Measurements from ENCODE around the gene SLC44A3.

DNA sequence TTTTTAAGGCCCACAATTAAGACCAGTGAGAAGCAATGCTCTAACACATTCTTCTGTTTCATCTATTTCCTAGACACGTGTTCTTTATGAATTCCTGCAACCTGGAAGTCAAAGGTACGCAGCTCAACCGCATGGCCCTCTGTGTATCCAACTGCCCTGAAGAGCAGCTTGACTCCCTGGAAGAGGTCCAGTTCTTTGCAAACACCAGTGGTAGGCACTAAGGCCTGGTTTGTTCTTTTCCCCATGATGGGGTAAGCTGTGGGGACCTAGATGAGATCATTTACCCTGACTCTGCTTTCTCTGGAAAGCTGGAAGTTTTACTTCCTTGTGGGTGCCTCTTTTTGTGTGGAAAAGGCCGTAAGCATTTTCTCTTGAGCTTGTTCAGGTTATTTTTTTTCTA lies 7.3 kb downstream of the SLC44A3 start:
- TF ChIP-seq, protein P1, sequence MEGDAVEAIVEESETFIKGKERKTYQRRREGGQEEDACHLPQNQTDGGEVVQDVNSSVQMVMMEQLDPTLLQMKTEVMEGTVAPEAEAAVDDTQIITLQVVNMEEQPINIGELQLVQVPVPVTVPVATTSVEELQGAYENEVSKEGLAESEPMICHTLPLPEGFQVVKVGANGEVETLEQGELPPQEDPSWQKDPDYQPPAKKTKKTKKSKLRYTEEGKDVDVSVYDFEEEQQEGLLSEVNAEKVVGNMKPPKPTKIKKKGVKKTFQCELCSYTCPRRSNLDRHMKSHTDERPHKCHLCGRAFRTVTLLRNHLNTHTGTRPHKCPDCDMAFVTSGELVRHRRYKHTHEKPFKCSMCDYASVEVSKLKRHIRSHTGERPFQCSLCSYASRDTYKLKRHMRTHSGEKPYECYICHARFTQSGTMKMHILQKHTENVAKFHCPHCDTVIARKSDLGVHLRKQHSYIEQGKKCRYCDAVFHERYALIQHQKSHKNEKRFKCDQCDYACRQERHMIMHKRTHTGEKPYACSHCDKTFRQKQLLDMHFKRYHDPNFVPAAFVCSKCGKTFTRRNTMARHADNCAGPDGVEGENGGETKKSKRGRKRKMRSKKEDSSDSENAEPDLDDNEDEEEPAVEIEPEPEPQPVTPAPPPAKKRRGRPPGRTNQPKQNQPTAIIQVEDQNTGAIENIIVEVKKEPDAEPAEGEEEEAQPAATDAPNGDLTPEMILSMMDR (IDR thresholded peaks at IDR 0.05): no peak
- no peak for TF ChIP-seq POLR2A (IDR thresholded peaks at IDR 0.05)
